GM12878 (cell line): ENCODE measurements around the gene PTPRQ.

Experiments
- CTCF ChIP-seq, 3 experiments: IDR thresholded peaks in 2 of 3; conservative IDR thresholded peaks in 1 of 3; 2 replicates each; pipeline ENCODE4 v1.5.1; 2011; ENCODE audit warnings: low read depth in 3 of 3, low read length in 3 of 3, mild to moderate bottlenecking in 3 of 3, control low read depth in 2 of 3, moderate library complexity in 2 of 3, inconsistent platforms in 1 of 3, mixed read lengths in 1 of 3; ENCODE audit not compliant: control insufficient read depth in 2 of 3, insufficient read depth in 1 of 3; ENCODE audit errors: extremely low read depth in 1 of 3
- EZH2 ChIP-seq: IDR thresholded peaks from 2 replicates; pipeline ENCODE4 v1.6.1; 2012; ENCODE audit warnings: low read depth, mild to moderate bottlenecking, control low read depth, inconsistent platforms, low read length, borderline replicate concordance; ENCODE audit not compliant: control insufficient read depth
- JUND ChIP-seq: IDR thresholded peaks from 2 replicates; pipeline ENCODE4 v1.6.1; 2012; ENCODE audit warnings: low read depth, mild to moderate bottlenecking, low read length, improper control_type of control experiment, moderate library complexity
- KAT2A ChIP-seq: conservative IDR thresholded peaks from 2 replicates; pipeline ENCODE4 v1.6.1; 2011; ENCODE audit warnings: low read depth, low read length; ENCODE audit not compliant: control insufficient read depth
- KDM1A ChIP-seq: fragments of 200-600 bp; sonication (generic); IDR thresholded peaks from 2 replicates; pipeline ENCODE4 v1.6.1; 2016; ENCODE audit warnings: borderline replicate concordance
- MAX ChIP-seq: IDR thresholded peaks from 2 replicates; pipeline ENCODE4 v1.6.1; 2012; ENCODE audit warnings: low read depth, low read length, improper control_type of control experiment
- PKNOX1 ChIP-seq: fragments of 450-650 bp; IDR thresholded peaks from 2 replicates; pipeline ENCODE4 v1.6.1; 2016; ENCODE audit warnings: mild to moderate bottlenecking
- TARDBP ChIP-seq: IDR thresholded peaks from 2 replicates; pipeline ENCODE4 v1.6.1; 2016; ENCODE audit warnings: borderline replicate concordance
- YY1 ChIP-seq: IDR thresholded peaks from 2 replicates; pipeline ENCODE4 v1.6.1; 2011; ENCODE audit warnings: low read depth, mild to moderate bottlenecking, low read length
- ZBTB40 ChIP-seq: fragments of 450-650 bp; IDR thresholded peaks from 2 replicates; pipeline ENCODE4 v1.6.1; 2016; ENCODE audit warnings: mild to moderate bottlenecking, moderate library complexity, borderline replicate concordance

GRCh38 chr12:80648881-80649280 is 204.8 kb downstream of the PTPRQ start:
- TF ChIP-seq YY1 (no peak), CTCF (IDR thresholded peaks at IDR 0.05 in 2 of 3, conservative IDR thresholded peaks at IDR 0.05 in 1 of 3; ENCODE audit: control insufficient read depth in 2 of 3, extremely low read depth in 1 of 3, insufficient read depth in 1 of 3, low read depth in 3 of 3, low read length in 3 of 3) (no peak), MAX (no peak), JUND (no peak), TARDBP (no peak), ZBTB40 (no peak), KAT2A (no peak), KDM1A (no peak), PKNOX1 (no peak), EZH2 (no peak)
